HFFc6 (cell line): Measurements from ENCODE around the gene SLC9B1. TPM values are rescaled to one million over a fixed set of nuclear protein-coding genes. Genes with fewer than 3 reads are reported as not detected.

Experiments
- DNase-seq: peaks from one replicate; pipeline ENCODE4 v3.0.0-alpha.2; 2018
- H3K27ac Mint-ChIP-seq: 2 replicates; pipeline ENCODE4 v1.8.0; 2020; ENCODE audit warnings: mild to moderate bottlenecking, mixed read lengths
- H3K27me3 Mint-ChIP-seq: 2 replicates; pipeline ENCODE4 v1.8.0; 2021; ENCODE audit warnings: mild to moderate bottlenecking, moderate library complexity, mixed read lengths; ENCODE audit not compliant: insufficient read depth
- H3K36me3 Mint-ChIP-seq: 2 replicates; pipeline ENCODE4 v1.8.0; 2021; ENCODE audit warnings: low read depth, mixed read lengths
- H3K4me1 Mint-ChIP-seq: 2 replicates; pipeline ENCODE4 v1.8.0; 2020; ENCODE audit warnings: low read depth, mixed read lengths
- H3K4me3 Mint-ChIP-seq: 2 replicates; pipeline ENCODE4 v1.8.0; 2020; ENCODE audit warnings: mild to moderate bottlenecking, moderate library complexity, mixed read lengths
- H3K9me3 Mint-ChIP-seq: 2 replicates; pipeline ENCODE4 v1.8.0; 2020; ENCODE audit warnings: mild to moderate bottlenecking, mixed read lengths
- total RNA-seq, 6 experiments: library from RNA; stranded (reverse); fragmentation: NEBNext Ultra II Directional; extraction: Animal tissue kit (Norgen Biotek cat#: 25700); gene quantifications; 2 replicates in 1 of 6; 3 replicates in 5 of 6; pipeline ENCODE4 v1.2.3, GENCODE V29; 2021
- TF ChIP-seq, protein P1 (sequence below): fragments of 200-600 bp; sonication (generic); IDR thresholded peaks from 2 replicates; pipeline ENCODE4 v1.5.0; 2021; ENCODE audit warnings: antibody characterized with exemption, mild to moderate bottlenecking

The SLC9B1 gene
- total RNA-seq, 6 experiments from 2014 or later: 0.09 to 0.36 (median 0.23) TPM

DNA sequence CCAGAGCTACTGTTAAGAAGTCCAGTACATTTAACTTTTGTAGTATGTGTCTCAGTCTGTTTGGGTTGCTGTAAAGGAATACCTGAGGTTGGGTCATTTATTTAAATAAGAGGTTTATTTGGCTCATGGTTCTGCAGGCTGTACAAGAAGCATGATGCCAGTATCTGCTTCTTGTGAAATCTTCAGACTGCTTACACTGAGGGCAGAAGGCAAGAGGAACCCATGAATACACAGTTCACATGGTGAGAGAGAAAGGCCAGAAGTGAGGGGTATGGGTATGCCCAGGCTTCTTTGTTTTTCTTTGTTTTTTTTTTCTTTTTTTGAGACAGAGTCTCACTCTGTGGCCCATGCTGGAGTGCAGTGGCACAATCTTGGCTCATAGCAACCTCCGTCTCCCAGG lies 156.8 kb downstream of the SLC9B1 start:
- peaks cover 21% of the 10 kb centered on the region for H3K9me3 Mint-ChIP-seq
- H3K36me3 Mint-ChIP-seq: peaks cover 25% of the 10 kb centered on the region
- TF ChIP-seq, protein P1, sequence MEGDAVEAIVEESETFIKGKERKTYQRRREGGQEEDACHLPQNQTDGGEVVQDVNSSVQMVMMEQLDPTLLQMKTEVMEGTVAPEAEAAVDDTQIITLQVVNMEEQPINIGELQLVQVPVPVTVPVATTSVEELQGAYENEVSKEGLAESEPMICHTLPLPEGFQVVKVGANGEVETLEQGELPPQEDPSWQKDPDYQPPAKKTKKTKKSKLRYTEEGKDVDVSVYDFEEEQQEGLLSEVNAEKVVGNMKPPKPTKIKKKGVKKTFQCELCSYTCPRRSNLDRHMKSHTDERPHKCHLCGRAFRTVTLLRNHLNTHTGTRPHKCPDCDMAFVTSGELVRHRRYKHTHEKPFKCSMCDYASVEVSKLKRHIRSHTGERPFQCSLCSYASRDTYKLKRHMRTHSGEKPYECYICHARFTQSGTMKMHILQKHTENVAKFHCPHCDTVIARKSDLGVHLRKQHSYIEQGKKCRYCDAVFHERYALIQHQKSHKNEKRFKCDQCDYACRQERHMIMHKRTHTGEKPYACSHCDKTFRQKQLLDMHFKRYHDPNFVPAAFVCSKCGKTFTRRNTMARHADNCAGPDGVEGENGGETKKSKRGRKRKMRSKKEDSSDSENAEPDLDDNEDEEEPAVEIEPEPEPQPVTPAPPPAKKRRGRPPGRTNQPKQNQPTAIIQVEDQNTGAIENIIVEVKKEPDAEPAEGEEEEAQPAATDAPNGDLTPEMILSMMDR: no peak
- no peak overlapping the region for H3K4me3 Mint-ChIP-seq
- H3K27ac Mint-ChIP-seq: no peak overlapping the region
- no peak for DNase-seq
- peaks cover 13% of the 10 kb centered on the region for H3K4me1 Mint-ChIP-seq
- no peaks in the 10 kb centered on the region for H3K27me3 Mint-ChIP-seq

DNA sequence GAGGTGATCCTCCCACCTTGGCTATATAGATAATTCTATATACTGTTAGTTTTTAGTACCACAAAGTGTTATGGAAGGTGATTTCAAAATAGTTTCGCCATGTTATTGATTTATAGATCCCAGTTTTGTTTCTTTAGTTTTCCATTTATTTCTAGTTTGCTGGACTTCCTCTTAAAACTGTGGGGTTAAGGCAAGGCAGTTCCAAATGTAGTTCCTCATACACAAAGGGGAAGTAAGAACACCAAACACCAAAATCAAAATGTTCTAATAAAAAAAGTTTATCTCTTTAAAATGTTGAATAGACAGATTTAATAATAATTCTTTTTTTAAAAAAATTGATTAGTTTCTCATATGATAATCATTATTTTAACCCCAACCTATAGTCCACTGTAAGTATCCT lies 157.5 kb downstream of the SLC9B1 start:
- peaks cover 21% of the 10 kb centered on the region for H3K9me3 Mint-ChIP-seq
- TF ChIP-seq, protein P1: no peak

GRCh38 chr4:102860611-102861324 lies 158.7 kb downstream of the SLC9B1 start:
- TF ChIP-seq, protein P1: no peak
- H3K4me3 Mint-ChIP-seq: no peak overlapping the region
- peaks cover 21% of the 10 kb centered on the region for H3K9me3 Mint-ChIP-seq

More for the DNA sequence above, 157.5 kb downstream of the SLC9B1 start:
- no peak overlapping the region for H3K4me3 Mint-ChIP-seq
- no peak for DNase-seq
- H3K36me3 Mint-ChIP-seq: peaks cover 25% of the 10 kb centered on the region
- H3K27me3 Mint-ChIP-seq: no peaks in the 10 kb centered on the region
- H3K27ac Mint-ChIP-seq: no peak overlapping the region
- H3K4me1 Mint-ChIP-seq: peaks cover 6% of the 10 kb centered on the region

GRCh38 chr4:102858828-102859464 lies 160.6 kb downstream of the SLC9B1 start:
- no peak overlapping the region for H3K4me3 Mint-ChIP-seq

More at GRCh38 chr4:102860611-102861324, 158.7 kb downstream of the SLC9B1 start:
- H3K36me3 Mint-ChIP-seq: peaks cover 25% of the 10 kb centered on the region
- no peak overlapping the region for H3K27ac Mint-ChIP-seq
- no peak for DNase-seq
- H3K27me3 Mint-ChIP-seq: no peaks in the 10 kb centered on the region
- H3K4me1 Mint-ChIP-seq: no peaks in the 10 kb centered on the region

More at GRCh38 chr4:102858828-102859464, 160.6 kb downstream of the SLC9B1 start:
- peaks cover 21% of the 10 kb centered on the region for H3K9me3 Mint-ChIP-seq
- H3K4me1 Mint-ChIP-seq: no peaks in the 10 kb centered on the region
- peaks cover 25% of the 10 kb centered on the region for H3K36me3 Mint-ChIP-seq
- TF ChIP-seq, protein P1: no peak
- no peaks in the 10 kb centered on the region for H3K27me3 Mint-ChIP-seq
- DNase-seq: no peak
- no peak overlapping the region for H3K27ac Mint-ChIP-seq

Other genes with a start within 250 kb of the SLC9B1 start
- 100 to 1,000 TPM; 325 to 396 (median 359) TPM for gene UBE2D3, start 192.2 kb downstream of the SLC9B1 start, total RNA-seq
- gene CISD2, start 150.7 kb downstream of the SLC9B1 start, total RNA-seq: 10 to 100 TPM; 29.7 to 38.8 (median 34.4) TPM
- 10 to 100 TPM; 15.4 to 22.0 (median 17.5) TPM for gene SLC9B2, start 57.1 kb upstream of the SLC9B1 start, total RNA-seq
- gene BDH2, start 80.1 kb upstream of the SLC9B1 start, total RNA-seq: 10 to 100 TPM; 33.9 to 39.4 (median 36.9) TPM
- 10 to 100 TPM; 11.3 to 36.5 (median 28.8) TPM for gene CENPE, start 178.6 kb upstream of the SLC9B1 start, total RNA-seq